HUES64 (cell line): ENCODE data around the gene KLHL29.

ENCODE experiments used
- H3K27ac ChIP-seq: 2 replicates; pipeline ENCODE4 v1.7.0; 2013; ENCODE audit warnings: low read depth, low read length, inconsistent platforms
- H3K27me3 ChIP-seq: 2 replicates; pipeline ENCODE4 v1.6.1; 2013; ENCODE audit warnings: mild to moderate bottlenecking, low read length; ENCODE audit not compliant: insufficient read depth
- H3K36me3 ChIP-seq: 2 replicates; pipeline ENCODE4 v1.6.1; 2013; ENCODE audit warnings: mild to moderate bottlenecking, low read length; ENCODE audit not compliant: insufficient read depth
- H3K4me1 ChIP-seq: 2 replicates; pipeline ENCODE4 v1.6.1; 2013; ENCODE audit warnings: mild to moderate bottlenecking, low read length, moderate library complexity; ENCODE audit not compliant: insufficient read depth
- H3K4me3 ChIP-seq: 2 replicates; pipeline ENCODE4 v1.5.1; 2013; ENCODE audit warnings: mild to moderate bottlenecking, low read length, moderate library complexity
- H3K9ac ChIP-seq: 2 replicates; pipeline ENCODE4 v1.6.1; 2013; ENCODE audit warnings: mild to moderate bottlenecking, low read depth, low read length
- H3K9me3 ChIP-seq: 2 replicates; pipeline ENCODE4 v1.6.1; 2013; ENCODE audit warnings: low read depth, low read length; ENCODE audit not compliant: insufficient read depth
- WGBS: fragments of 150-250, 120-280 bp; methylation state at CpG from one replicate; pipeline ENCODE4 v1.1.7; 2013; ENCODE audit warnings: missing lambda C conversion rate; 5-methylcytosine and 5-hydroxymethylcytosine counted together

Gene KLHL29

DNA sequence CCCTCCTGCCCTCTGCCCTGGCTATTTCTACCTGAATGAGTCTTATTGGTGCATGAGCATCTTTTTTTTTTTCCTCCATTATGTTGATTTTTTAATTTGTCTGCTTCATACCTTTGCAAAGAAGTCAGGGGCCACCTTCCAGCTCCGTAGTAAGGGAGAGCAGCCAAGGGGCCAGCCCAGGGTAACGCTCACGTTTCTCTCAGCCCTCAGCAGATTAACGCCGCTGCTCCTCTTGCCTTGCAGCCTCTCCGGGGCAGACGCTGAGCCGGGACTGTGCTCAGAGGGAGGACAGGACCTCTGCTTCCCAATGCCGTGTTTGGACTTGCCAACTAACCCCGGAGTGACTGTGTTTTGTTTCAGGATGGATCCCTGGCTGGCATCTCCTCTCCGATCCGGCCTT, 300.2 kb downstream of the KLHL29 start:
- Histone ChIP-seq H3K36me3 (no peaks in the 10 kb centered on the region), H3K27me3 (no peaks in the 10 kb centered on the region), H3K9me3 (no peaks in the 10 kb centered on the region), H3K9ac (no peak overlapping the region), H3K4me1 (0 out of 2 replicates have a peak, but pooled peaks cover 6% of the 10 kb centered on the region), H3K4me3 (no peak overlapping the region), H3K27ac (no peak overlapping the region)
- WGBS = 75% methylated on average over 12 of the region's 12 CpGs

DNA sequence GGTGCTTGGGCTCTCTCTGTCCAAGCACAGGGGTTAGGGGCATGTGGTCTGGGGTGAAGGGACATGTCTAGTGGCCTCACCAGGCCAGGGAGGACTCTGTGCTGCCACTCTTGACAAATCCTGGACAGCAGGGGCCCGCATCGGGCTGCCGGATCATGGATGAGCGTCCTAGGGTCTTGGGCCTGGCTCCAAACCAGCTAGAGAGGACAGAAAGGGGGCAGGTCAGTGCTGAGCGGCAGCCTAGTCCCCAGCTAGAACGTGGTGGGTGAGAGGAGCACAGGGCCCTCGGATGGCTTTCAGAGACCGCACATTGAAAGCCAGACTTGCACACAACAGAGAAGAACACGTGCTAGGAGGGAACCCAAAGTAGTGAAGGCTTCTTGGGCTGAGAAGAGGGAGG, 300.7 kb downstream of the KLHL29 start:
- Histone ChIP-seq H3K27me3 (no peaks in the 10 kb centered on the region), H3K4me3 (no peak overlapping the region), H3K9me3 (no peaks in the 10 kb centered on the region), H3K4me1 (0 out of 2 replicates have a peak, but pooled peaks cover 6% of the 10 kb centered on the region), H3K27ac (no peak overlapping the region), H3K9ac (no peak overlapping the region), H3K36me3 (no peaks in the 10 kb centered on the region)
- WGBS = 96% methylated on average over 9 of the region's 9 CpGs

DNA sequence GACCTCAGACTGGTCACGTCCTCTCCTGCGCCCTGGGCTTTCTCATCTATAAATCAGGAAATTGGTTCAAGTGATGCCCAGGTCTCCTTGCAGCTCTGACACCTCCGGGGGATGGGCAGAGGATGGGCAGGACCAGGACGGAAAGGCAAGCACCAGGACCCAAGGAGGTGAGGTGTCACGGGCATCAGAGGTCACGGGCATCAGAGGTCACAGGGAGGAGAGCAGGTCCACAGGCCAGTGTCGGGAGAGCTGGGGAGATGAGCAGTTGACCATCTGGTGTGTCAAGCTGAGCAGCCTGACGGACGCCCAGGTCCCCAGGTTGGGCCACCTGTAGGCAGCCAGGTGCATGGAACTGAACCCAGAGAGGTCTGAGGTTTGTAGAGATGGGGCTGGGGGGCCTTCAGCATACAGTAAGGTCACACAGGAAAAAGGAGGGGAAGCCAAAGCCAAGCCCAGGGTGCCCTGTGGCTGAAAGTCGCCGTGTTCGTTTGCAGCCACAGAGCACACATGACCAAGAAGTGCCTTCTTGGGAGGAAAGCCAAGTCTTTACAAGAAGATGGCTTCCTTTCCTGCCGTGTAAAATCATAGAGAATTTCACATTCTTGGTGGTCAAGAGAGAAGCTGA, 301.5 kb downstream of the KLHL29 start:
- H3K36me3 ChIP-seq = no peaks in the 10 kb centered on the region
- H3K4me1 ChIP-seq = 0 out of 2 replicates have a peak, but pooled peaks cover 6% of the 10 kb centered on the region
- no peak overlapping the region for H3K9ac ChIP-seq
- H3K4me3 ChIP-seq = no peak overlapping the region
- H3K27ac ChIP-seq = no peak overlapping the region
- H3K9me3 ChIP-seq = no peaks in the 10 kb centered on the region
- whole genome bisulfite sequencing = 96% methylated on average over 13 of the region's 13 CpGs
- no peaks in the 10 kb centered on the region for H3K27me3 ChIP-seq

DNA sequence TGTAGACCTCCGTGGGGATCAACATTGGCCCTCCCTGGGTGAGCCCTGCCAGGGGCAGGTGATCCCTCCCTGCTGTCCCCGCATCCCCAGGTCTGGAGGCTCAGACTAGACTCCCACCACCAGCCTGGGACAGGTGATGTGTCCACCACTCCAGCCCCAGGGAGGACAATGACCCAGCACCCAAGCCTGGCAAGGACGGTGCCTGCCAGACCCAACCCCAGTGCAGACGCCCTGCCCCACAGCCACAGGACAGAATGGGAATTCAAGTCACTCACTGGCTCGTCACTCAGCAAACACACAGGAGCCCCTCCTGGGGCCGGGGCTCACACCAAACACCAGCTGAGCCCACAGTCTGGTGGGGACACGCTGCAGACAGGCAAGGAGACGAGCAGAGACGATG, 302.2 kb downstream of the KLHL29 start:
- WGBS = 91% methylated on average over 9 of the region's 9 CpGs
- H3K9ac ChIP-seq = no peak overlapping the region
- H3K4me1 ChIP-seq = 0 out of 2 replicates have a peak, but pooled peaks cover 6% of the 10 kb centered on the region
- H3K4me3 ChIP-seq = no peak overlapping the region
- no peaks in the 10 kb centered on the region for H3K9me3 ChIP-seq
- H3K36me3 ChIP-seq = no peaks in the 10 kb centered on the region
- no peak overlapping the region for H3K27ac ChIP-seq
- no peaks in the 10 kb centered on the region for H3K27me3 ChIP-seq

DNA sequence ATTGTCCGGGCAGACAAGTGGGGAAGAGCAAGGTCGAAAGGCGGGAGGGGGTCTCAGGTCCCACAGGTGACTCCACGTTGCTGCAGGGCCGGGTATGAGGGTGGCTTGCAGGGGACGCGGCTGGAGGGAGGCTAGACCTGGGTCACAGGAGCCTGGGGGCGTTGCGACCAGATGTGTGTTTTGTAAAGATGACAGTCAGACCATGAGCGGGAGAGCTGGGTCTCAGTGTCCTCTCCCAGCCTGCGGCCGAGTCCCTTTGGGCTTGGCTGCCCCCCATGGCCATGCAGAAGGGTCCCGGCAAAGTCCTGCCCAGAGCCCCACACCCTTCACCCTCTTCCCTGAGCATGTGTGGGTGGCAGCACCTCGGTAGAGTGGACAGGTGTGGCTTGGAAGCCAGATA, 302.7 kb downstream of the KLHL29 start:
- no peaks in the 10 kb centered on the region for H3K27me3 ChIP-seq
- no peaks in the 10 kb centered on the region for H3K36me3 ChIP-seq
- WGBS = 95% methylated on average over 14 of the region's 14 CpGs
- H3K27ac ChIP-seq = no peak overlapping the region
- no peaks in the 10 kb centered on the region for H3K9me3 ChIP-seq
- H3K4me1 ChIP-seq = 0 out of 2 replicates have a peak, but pooled peaks cover 6% of the 10 kb centered on the region
- no peak overlapping the region for H3K9ac ChIP-seq
- no peak overlapping the region for H3K4me3 ChIP-seq

DNA sequence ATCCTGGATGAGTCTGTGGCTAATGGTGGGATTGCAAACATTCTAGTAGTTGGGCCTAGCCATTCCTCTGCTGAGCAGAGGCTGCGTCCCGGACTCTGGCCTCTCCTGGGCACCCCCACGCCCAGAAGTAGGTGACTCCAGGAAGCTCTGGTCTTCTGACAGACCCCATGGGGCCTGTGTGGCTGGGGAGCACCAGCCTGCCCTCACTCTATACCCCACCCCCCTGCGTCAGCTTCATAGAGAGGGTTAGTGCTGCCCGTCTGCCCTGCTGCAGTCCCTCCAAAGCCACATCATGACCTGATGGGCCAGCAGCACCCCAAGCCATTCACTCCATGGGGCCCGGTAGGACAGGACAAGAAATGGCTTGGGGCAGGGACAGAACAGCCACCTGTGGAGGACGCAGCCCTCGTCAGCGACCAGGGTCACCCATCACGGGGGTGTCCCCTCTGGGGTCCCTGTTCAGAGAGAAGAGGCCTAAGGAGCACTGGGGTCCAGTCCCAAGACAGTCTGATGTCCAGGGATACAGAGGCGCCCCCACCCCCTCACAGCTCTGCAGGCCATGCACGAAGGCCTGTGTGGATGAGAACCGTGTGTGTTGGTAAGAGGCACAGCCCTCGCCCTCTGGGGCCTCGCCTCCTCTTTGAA, 303.6 kb downstream of the KLHL29 start:
- H3K27ac ChIP-seq = no peak overlapping the region
- no peaks in the 10 kb centered on the region for H3K9me3 ChIP-seq
- H3K9ac ChIP-seq = no peak overlapping the region
- H3K4me3 ChIP-seq = no peak overlapping the region
- 0 out of 2 replicates have a peak, but pooled peaks cover 6% of the 10 kb centered on the region for H3K4me1 ChIP-seq
- no peaks in the 10 kb centered on the region for H3K27me3 ChIP-seq
- 92% methylated on average over 14 of the region's 15 CpGs for WGBS
- no peaks in the 10 kb centered on the region for H3K36me3 ChIP-seq

DNA sequence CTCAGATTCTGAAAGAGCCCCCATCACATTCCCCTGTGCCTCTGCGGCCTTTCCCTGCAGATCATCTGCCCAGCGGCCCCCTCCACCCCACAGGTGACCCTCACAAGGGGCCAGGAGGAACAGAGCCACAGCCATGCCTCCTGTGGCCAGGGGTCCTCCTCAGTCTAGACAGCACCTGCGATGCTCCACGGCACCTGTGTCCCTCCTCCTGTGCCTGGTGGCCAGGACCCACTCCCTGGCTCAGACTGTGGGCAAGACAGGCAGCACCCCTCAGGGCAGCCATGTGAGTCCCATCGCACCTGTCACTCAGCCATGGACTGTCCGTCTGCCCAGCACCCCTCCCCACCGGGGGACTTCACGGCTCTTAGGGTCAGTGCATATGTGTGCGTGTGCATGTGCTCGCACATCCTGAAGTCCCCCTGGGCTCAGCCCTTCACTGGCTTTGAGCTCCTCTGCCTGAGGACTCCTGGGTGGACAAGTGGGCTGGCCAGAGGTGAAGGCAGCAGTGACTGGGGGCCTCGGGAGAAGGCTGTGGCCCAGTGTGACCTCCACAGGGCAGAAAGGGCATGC, 304.2 kb downstream of the KLHL29 start:
- H3K36me3 ChIP-seq = no peaks in the 10 kb centered on the region
- H3K27me3 ChIP-seq = no peaks in the 10 kb centered on the region
- H3K27ac ChIP-seq = no peak overlapping the region
- H3K4me1 ChIP-seq = 0 out of 2 replicates have a peak, but pooled peaks cover 6% of the 10 kb centered on the region
- H3K4me3 ChIP-seq = no peak overlapping the region
- no peak overlapping the region for H3K9ac ChIP-seq
- no peaks in the 10 kb centered on the region for H3K9me3 ChIP-seq
- 82% methylated on average over 11 of the region's 11 CpGs for WGBS

DNA sequence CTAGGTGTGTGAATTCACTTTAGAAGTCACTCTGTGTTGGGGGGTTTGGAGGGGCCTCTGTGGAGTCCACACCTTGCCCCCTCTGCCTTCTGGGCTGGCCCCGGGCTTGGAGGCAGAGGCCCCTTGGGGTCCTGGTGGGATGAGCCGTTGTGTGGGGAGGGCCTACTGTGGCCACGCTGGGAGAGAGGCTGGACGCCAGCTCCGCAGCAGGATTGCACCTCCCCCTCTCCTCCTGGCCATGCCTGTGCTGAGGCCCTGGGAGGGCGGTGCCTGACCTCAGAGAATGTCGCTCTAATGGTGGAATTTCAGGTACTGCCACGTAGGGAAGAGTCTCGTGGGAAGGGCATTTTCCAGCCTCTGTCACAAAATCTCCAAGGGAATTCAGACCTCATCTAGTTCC, 304.9 kb downstream of the KLHL29 start:
- Histone ChIP-seq H3K4me1 (0 out of 2 replicates have a peak, but pooled peaks cover 2% of the 10 kb centered on the region), H3K27ac (no peak overlapping the region), H3K4me3 (no peak overlapping the region), H3K9me3 (no peaks in the 10 kb centered on the region), H3K9ac (no peak overlapping the region), H3K36me3 (no peaks in the 10 kb centered on the region), H3K27me3 (no peaks in the 10 kb centered on the region)
- 45% methylated on average over 9 of the region's 9 CpGs for WGBS

DNA sequence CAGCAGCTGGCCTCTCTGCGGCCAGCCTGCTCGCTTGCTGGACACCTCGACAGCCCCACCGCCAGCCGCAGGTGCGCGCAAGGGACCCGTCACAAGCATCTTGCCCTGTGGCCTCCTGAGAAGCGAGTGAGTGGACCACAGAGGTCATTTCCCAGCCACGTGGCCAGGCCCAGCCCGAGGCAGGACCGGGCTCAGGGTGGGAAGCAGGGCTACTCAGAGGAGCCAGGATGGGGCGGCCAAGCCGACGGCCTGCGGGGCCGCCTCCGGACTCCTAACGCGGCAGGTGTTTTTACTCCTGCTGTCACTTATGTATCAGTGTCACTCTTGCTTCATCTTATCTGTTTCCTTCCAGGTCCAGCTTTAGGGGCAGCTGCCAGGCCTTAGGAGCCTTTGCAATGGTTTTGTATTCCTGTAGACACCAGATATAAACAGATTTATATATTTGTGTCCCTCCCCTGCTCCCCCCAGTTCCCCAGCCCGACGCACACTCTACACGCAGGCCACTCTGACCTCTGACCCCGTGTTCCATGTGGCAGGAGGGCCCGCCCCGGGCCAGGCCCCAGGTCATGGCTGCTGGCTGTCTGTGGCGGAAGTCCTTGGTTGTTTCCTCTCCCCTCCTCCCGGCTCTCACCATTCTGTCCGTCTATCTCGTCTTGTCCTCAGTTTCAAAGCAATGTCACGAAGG, 305.6 kb downstream of the KLHL29 start:
- no peak overlapping the region for H3K4me3 ChIP-seq
- H3K9ac ChIP-seq = no peak overlapping the region
- no peaks in the 10 kb centered on the region for H3K36me3 ChIP-seq
- H3K9me3 ChIP-seq = no peaks in the 10 kb centered on the region
- no peaks in the 10 kb centered on the region for H3K27me3 ChIP-seq
- WGBS = 93% methylated on average over 31 of the region's 31 CpGs
- H3K4me1 ChIP-seq = no peaks in the 10 kb centered on the region
- no peak overlapping the region for H3K27ac ChIP-seq

DNA sequence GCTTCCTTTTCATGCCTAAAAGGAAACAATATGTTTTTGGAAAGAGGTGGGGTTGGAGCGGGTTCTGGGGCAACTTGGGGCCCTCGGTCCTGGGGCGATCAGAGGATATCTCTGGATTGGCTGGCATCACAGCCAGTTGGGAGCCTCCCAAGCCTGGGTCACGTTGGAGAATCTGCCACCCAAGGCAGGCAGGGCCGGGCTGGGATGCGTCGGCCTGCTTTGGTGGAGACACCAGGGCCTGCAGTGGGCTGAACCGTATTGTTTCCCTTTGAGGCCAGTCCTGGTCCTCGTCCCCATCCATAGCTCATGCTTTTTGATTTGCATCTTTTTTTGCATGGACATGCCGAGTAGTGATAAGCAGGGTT, 306.1 kb downstream of the KLHL29 start:
- no peaks in the 10 kb centered on the region for H3K36me3 ChIP-seq
- H3K27me3 ChIP-seq = no peaks in the 10 kb centered on the region
- 94% methylated on average over 10 of the region's 10 CpGs for WGBS
- no peak overlapping the region for H3K4me3 ChIP-seq
- no peak overlapping the region for H3K9ac ChIP-seq
- H3K9me3 ChIP-seq = no peaks in the 10 kb centered on the region
- no peaks in the 10 kb centered on the region for H3K4me1 ChIP-seq
- no peak overlapping the region for H3K27ac ChIP-seq

DNA sequence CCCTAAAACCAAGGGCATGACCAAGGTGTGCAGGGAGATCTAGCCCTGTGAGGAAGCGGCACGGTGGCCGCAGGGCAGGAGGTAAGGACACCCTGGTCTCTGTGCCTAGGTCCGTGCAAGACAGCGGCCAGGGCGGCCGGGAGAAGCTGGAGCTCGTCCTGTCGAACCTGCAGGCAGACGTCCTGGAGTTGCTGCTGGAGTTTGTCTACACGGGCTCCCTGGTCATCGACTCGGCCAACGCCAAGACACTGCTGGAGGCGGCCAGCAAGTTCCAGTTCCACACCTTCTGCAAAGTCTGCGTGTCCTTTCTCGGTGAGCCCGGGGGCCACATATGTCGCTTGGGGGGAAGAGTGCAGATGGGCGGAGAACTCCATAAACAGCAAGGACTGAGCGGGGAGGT, 306.6 kb downstream of the KLHL29 start:
- Histone ChIP-seq H3K36me3 (no peaks in the 10 kb centered on the region), H3K4me1 (no peaks in the 10 kb centered on the region), H3K9ac (no peak overlapping the region), H3K27me3 (no peaks in the 10 kb centered on the region), H3K27ac (no peak overlapping the region), H3K4me3 (no peak overlapping the region), H3K9me3 (no peaks in the 10 kb centered on the region)
- WGBS = 95% methylated on average over 21 of the region's 21 CpGs
